ENCODE results near the gene NBEAL2. TPM values are rescaled to one million over a fixed set of nuclear protein-coding genes. Genes with fewer than 3 reads are reported as not detected.
"Not testable (repeated sequence)": the region's sequence is repeated elsewhere in the genome, so short reads cannot be mapped to it uniquely, and the experiment has no call there.

NBEAL2 gene
- total RNA-seq, 4 donors from 2014 or later: 12.3 to 23.2 (median 20.4) TPM

DNA sequence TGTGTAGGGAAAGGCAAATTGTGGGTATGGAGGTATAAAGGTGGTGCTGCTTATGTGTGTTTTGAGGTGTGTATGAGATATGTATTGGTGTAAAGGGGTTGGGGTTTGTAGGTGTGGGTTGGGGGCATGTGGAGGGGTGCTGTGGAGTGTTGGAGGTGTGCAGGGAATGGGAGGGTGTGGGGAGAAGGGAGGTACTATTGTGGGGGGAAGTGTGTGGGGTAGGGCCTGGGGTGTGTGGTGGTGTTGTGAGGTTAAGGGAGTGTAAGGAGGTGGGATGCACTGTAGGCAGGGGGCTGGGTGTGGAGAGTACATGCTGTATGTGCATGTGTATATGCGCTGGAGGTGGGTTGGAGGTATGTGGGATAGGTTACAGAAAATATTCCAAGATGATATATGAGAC is 18.6 kb upstream of the NBEAL2 start:
- TF ChIP-seq, protein P1, sequence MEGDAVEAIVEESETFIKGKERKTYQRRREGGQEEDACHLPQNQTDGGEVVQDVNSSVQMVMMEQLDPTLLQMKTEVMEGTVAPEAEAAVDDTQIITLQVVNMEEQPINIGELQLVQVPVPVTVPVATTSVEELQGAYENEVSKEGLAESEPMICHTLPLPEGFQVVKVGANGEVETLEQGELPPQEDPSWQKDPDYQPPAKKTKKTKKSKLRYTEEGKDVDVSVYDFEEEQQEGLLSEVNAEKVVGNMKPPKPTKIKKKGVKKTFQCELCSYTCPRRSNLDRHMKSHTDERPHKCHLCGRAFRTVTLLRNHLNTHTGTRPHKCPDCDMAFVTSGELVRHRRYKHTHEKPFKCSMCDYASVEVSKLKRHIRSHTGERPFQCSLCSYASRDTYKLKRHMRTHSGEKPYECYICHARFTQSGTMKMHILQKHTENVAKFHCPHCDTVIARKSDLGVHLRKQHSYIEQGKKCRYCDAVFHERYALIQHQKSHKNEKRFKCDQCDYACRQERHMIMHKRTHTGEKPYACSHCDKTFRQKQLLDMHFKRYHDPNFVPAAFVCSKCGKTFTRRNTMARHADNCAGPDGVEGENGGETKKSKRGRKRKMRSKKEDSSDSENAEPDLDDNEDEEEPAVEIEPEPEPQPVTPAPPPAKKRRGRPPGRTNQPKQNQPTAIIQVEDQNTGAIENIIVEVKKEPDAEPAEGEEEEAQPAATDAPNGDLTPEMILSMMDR (IDR thresholded peaks at IDR 0.05): no peak
- no peak for TF ChIP-seq EP300 (IDR thresholded peaks at IDR 0.05)
- H3K36me3 ChIP-seq: peaks cover 0 to 4% of the 10 kb centered on the region in 2 donors
- 69 to 96% methylated on average over 1 of the region's 1 CpG for WGBS, 2 donors (ENCODE audit: low coverage in 1 of 2)
- no peak overlapping the region for H3K4me3 ChIP-seq
- no peaks in the 10 kb centered on the region for H3K27me3 ChIP-seq
- no peak for ATAC-seq
- peak overlapping the region in 3 of 4 donors; percentile 67 to 82 (median 75) for H3K27ac ChIP-seq
- peaks cover 4 to 82% (median 39%) of the 10 kb centered on the region in 3 donors for H3K4me1 ChIP-seq
- no peaks in the 10 kb centered on the region for H3K9me3 ChIP-seq

DNA sequence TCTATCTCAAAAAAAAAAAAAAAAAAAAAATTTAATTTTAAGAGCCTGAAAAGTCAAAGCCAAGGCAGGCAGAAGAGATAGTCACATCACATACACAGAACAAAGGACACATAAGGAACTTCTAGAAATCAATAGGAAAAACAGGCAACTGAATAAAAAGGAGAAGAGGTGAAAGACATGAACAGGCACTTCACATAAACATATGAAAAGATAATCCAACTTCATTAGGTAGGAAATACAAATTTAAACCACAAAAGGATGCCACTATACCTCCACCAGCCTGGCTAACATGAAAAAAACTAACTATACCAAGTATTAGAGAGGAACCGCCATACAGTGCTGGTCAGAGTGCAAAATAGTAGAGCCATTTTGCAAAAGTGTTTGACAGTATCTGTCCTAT is 17.0 kb upstream of the NBEAL2 start:
- WGBS, 2 donors (ENCODE audit: low coverage in 1 of 2): 83 to 100% methylated on average over 1 of the region's 1 CpG
- H3K36me3 ChIP-seq: peaks cover 0 to 4% of the 10 kb centered on the region in 2 donors
- no peak for TF ChIP-seq POLR2AphosphoS5 (IDR thresholded peaks at IDR 0.05)
- TF ChIP-seq EP300 (IDR thresholded peaks at IDR 0.05): no peak
- TF ChIP-seq, protein P1 (IDR thresholded peaks at IDR 0.05): no peak
- no peak for TF ChIP-seq POLR2A (IDR thresholded peaks at IDR 0.05)
- H3K9me3 ChIP-seq: no peaks in the 10 kb centered on the region
- no peak overlapping the region for H3K27ac ChIP-seq
- no peak overlapping the region for H3K4me3 ChIP-seq
- ATAC-seq: no peak
- H3K27me3 ChIP-seq: no peaks in the 10 kb centered on the region
- peaks cover 4 to 82% (median 52%) of the 10 kb centered on the region in 3 donors for H3K4me1 ChIP-seq

DNA sequence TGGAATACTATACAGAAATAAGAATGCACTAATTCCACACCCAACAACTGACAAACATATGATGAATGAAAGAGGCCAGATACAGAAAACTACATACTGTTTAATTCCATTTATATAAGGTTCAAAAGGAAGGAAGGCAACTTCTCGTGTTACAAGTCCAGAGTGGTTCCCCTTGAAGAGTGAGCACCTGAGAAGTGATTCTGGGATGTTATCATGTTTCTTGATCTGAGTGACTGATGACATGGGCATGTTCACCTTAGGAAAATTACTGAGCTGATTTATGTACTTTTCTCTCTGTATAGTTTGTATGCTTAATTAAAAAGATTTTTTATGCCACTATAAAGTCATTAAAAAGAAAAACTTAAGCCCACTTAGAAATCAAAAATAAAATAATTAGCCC is 16.5 kb upstream of the NBEAL2 start:
- ATAC-seq: no peak
- Histone ChIP-seq H3K9me3 (no peaks in the 10 kb centered on the region), H3K4me1 (peaks cover 4 to 82% (median 52%) of the 10 kb centered on the region in 3 donors), H3K4me3 (no peak overlapping the region), H3K27ac (no peak overlapping the region), H3K36me3 (peaks cover 0 to 4% of the 10 kb centered on the region in 2 donors), H3K27me3 (no peaks in the 10 kb centered on the region)
- TF ChIP-seq POLR2AphosphoS5 (IDR thresholded peaks at IDR 0.05) (no peak), EP300 (IDR thresholded peaks at IDR 0.05) (no peak), POLR2A (IDR thresholded peaks at IDR 0.05) (no peak)
- TF ChIP-seq, protein P1 (IDR thresholded peaks at IDR 0.05): no peak
- 67 to 88% methylated on average over 1 of the region's 1 CpG for WGBS, 2 donors (ENCODE audit: low coverage in 1 of 2)

DNA sequence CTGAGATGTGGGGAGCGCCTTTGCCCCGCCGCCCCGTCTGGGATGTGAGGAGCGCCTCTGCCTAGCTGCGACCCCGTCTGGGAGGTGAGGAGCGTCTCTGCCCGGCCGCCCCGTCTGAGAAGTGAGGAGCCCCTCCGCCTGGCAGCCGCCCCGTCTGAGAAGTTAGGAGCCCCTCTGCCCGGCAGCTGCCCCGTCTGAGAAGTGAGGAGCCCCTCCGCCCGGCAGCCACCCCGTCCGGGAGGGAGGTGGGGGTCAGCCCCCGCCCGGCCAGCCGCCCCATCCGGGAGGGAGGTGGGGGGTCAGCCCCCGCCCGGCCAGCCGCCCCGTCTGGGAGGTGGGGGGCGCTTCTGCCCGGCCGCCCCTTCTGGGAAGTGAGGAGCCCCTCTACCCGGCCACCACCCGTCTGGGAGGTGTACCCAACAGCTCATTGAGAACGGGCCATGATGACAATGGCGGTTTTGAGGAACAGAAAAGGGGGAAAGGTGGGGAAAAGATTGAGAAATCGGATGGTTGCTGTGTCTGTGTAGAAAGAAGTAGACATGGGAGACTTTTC is 15.4 kb upstream of the NBEAL2 start:
- WGBS, 2 donors (ENCODE audit: low coverage in 1 of 2): 100% methylated on average over 1 of the region's 36 CpGs; no CpG with 5 or more reads in 1 of the 2 donors
- not testable (repeated sequence) for H3K4me3 ChIP-seq, H3K9me3 ChIP-seq, H3K27ac ChIP-seq, ATAC-seq, H3K27me3 ChIP-seq, H3K36me3 ChIP-seq
- H3K4me1 ChIP-seq: peaks cover 4 to 82% (median 58%) of the 10 kb centered on the region in 3 donors

DNA sequence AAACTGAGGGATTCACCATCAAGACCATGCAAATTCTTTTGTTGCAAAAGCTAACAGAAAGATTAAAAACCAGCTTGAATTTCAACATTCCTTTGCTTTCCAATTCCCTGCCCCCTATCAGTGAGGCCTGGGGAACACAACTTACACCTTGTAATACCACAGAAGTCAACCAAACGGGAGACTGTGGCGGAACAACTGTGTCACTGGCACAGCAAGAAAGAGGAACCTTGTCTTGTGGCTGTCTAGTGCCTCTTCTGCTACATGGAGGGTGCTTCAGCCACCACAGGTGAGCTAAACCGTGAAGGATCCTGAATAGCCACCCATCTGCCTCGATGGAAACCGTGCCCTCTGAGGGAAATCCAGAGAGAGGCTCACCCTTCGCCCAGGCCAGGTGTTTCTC is 14.3 kb upstream of the NBEAL2 start:
- ATAC-seq: no peak
- TF ChIP-seq EP300 (IDR thresholded peaks at IDR 0.05) (no peak), POLR2A (IDR thresholded peaks at IDR 0.05) (no peak), POLR2AphosphoS5 (IDR thresholded peaks at IDR 0.05) (no peak)
- TF ChIP-seq, protein P1 (IDR thresholded peaks at IDR 0.05): no peak
- H3K36me3 ChIP-seq: peaks cover 0 to 4% of the 10 kb centered on the region in 2 donors
- 81% methylated on average over 3 of the region's 6 CpGs; no CpG with 5 or more reads in 1 of the 2 donors for WGBS, 2 donors (ENCODE audit: low coverage in 1 of 2)
- peaks cover 9 to 82% (median 56%) of the 10 kb centered on the region in 3 donors for H3K4me1 ChIP-seq
- H3K4me3 ChIP-seq: no peak overlapping the region
- no peak overlapping the region for H3K27ac ChIP-seq
- H3K9me3 ChIP-seq: no peaks in the 10 kb centered on the region
- no peaks in the 10 kb centered on the region for H3K27me3 ChIP-seq
